ENCODE results near the gene PPP1R3E. TPM values are rescaled to one million over a fixed set of nuclear protein-coding genes. Genes with fewer than 3 reads are reported as not detected.
"Not testable (repeated sequence)": the region's sequence is repeated elsewhere in the genome, so short reads cannot be mapped to it uniquely, and the experiment has no call there.

The PPP1R3E gene
- total RNA-seq, 4 donors from 2014 or later = 7.9 to 14.4 (median 8.6) TPM

GRCh38 chr14:23281247-23281646 is 21.4 kb downstream of the PPP1R3E start:
- DNase-seq (ENCODE audit: low spot score in 2 of 2) = no peak
- intact Hi-C loops (cut with DNase I; ENCODE audit: low total_unique reads) = no loop called here
- TF ChIP-seq CTCF (IDR thresholded peaks at IDR 0.05) (no peak), POLR2A (IDR thresholded peaks at IDR 0.05) (no peak)
- H3K4me3 ChIP-seq (ENCODE audit: low read depth, poor library complexity, severe bottlenecking) = no peak overlapping the region
- 90 to 93% methylated on average over 6 of the region's 6 CpGs for WGBS, 2 donors

- DNase-seq (ENCODE audit: low spot score in 2 of 2); H3K4me3 ChIP-seq (ENCODE audit: low read depth, poor library complexity, severe bottlenecking); intact Hi-C loops (cut with DNase I; ENCODE audit: low total_unique reads): not testable (repeated sequence)
- WGBS, 2 donors = 89 to 91% methylated on average over 6 of the region's 6 CpGs
These were observed 24.7 kb downstream of the PPP1R3E start for GRCh38 chr14:23277928-23278327.

- intact Hi-C loops (cut with DNase I; ENCODE audit: low total_unique reads) = no loop called here
- TF ChIP-seq CTCF (IDR thresholded peaks at IDR 0.05) (no peak), POLR2A (IDR thresholded peaks at IDR 0.05) (no peak)
- no peak for DNase-seq (ENCODE audit: low spot score in 2 of 2)
- H3K4me3 ChIP-seq (ENCODE audit: low read depth, poor library complexity, severe bottlenecking) = no peak overlapping the region
- WGBS, 2 donors = 81 to 88% methylated on average over 3 of the region's 3 CpGs
These were observed 25.5 kb downstream of the PPP1R3E start for GRCh38 chr14:23277189-23277588.

GRCh38 chr14:23275412-23275811 is 27.2 kb downstream of the PPP1R3E start:
- intact Hi-C loops (cut with DNase I; ENCODE audit: low total_unique reads) = no loop called here
- no peak for DNase-seq (ENCODE audit: low spot score in 2 of 2)
- no peak for TF ChIP-seq POLR2A (IDR thresholded peaks at IDR 0.05)
- no peak for TF ChIP-seq CTCF (IDR thresholded peaks at IDR 0.05)
- H3K4me3 ChIP-seq (ENCODE audit: low read depth, poor library complexity, severe bottlenecking) = no peak overlapping the region
- WGBS, 2 donors = 96 to 97% methylated on average over 2 of the region's 2 CpGs

GRCh38 chr14:23269193-23269592 is 33.5 kb downstream of the PPP1R3E start:
- no peak overlapping the region for H3K4me3 ChIP-seq (ENCODE audit: low read depth, poor library complexity, severe bottlenecking)
- DNase-seq (ENCODE audit: low spot score in 2 of 2) = no peak
- WGBS, 2 donors = 89 to 93% methylated on average over 7 of the region's 7 CpGs
- no peak for TF ChIP-seq POLR2A (IDR thresholded peaks at IDR 0.05)
- TF ChIP-seq CTCF (IDR thresholded peaks at IDR 0.05) = no peak
- intact Hi-C loops (cut with DNase I; ENCODE audit: low total_unique reads) = loop anchor here (10.0 kb wide), 1 partner anchor 116 kb away; no protein-coding TSS in a partner anchor

GRCh38 chr14:23260849-23261248 is 41.8 kb downstream of the PPP1R3E start:
- H3K4me3 ChIP-seq (ENCODE audit: low read depth, poor library complexity, severe bottlenecking); DNase-seq (ENCODE audit: low spot score in 2 of 2): not testable (repeated sequence)
- WGBS, 2 donors = 80 to 83% methylated on average over 8 of the region's 8 CpGs
- intact Hi-C loops (cut with DNase I; ENCODE audit: low total_unique reads) = loop anchor here (10.0 kb wide), 1 partner anchor 124 kb away; no protein-coding TSS in a partner anchor

- no peak overlapping the region for H3K4me3 ChIP-seq (ENCODE audit: low read depth, poor library complexity, severe bottlenecking)
- intact Hi-C loops (cut with DNase I; ENCODE audit: low total_unique reads) = no loop called here
- TF ChIP-seq CTCF (IDR thresholded peaks at IDR 0.05) (no peak), POLR2A (IDR thresholded peaks at IDR 0.05) (no peak)
- DNase-seq (ENCODE audit: low spot score in 2 of 2) = no peak
These were observed 43.2 kb downstream of the PPP1R3E start for GRCh38 chr14:23259426-23259825.

Data from lower leg skin (tissue), 4 donors.